ENCODE results near the gene EGF. TPM values are rescaled to one million over a fixed set of nuclear protein-coding genes. Genes with fewer than 3 reads are reported as not detected.

EGF gene
- total RNA-seq, 1 donor from 2014 or later: under 0.01 TPM

GRCh38 chr4:109989618-109990017 lies 76.9 kb downstream of the EGF start:
- no peak for FAIRE-seq

GRCh38 chr4:109990261-109991257 lies 77.9 kb downstream of the EGF start:
- FAIRE-seq (no peak), DNase-seq (ENCODE audit: low spot score in 2 of 2) (no peak)

More at GRCh38 chr4:109989618-109990017, 76.9 kb downstream of the EGF start:
- DNase-seq (ENCODE audit: low spot score in 2 of 2): no peak

DNA sequence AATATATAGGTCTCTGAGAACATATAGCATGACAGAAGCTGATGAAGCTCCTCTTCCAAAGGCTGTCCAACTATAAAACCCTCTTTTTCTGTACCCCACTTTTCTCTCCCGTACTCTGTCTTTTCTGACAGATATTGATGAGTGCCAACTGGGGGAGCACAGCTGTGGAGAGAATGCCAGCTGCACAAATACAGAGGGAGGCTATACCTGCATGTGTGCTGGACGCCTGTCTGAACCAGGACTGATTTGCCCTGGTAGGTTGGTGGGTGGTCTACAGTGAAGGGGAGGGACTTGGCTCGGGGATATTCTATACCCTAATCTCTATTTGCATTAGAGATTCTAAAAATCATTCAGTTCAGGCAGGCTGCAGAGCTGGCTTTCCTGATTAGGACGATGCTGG lies 80.4 kb downstream of the EGF start:
- DNase-seq (ENCODE audit: low spot score in 2 of 2) (no peak), FAIRE-seq (no peak)

GRCh38 chr4:109994415-109994827 lies 81.7 kb downstream of the EGF start:
- FAIRE-seq: no peak
- no peak for DNase-seq (ENCODE audit: low spot score in 2 of 2)

GRCh38 chr4:109996526-109996925 lies 83.8 kb downstream of the EGF start:
- DNase-seq (ENCODE audit: low spot score in 2 of 2): no peak
- no peak for FAIRE-seq

DNA sequence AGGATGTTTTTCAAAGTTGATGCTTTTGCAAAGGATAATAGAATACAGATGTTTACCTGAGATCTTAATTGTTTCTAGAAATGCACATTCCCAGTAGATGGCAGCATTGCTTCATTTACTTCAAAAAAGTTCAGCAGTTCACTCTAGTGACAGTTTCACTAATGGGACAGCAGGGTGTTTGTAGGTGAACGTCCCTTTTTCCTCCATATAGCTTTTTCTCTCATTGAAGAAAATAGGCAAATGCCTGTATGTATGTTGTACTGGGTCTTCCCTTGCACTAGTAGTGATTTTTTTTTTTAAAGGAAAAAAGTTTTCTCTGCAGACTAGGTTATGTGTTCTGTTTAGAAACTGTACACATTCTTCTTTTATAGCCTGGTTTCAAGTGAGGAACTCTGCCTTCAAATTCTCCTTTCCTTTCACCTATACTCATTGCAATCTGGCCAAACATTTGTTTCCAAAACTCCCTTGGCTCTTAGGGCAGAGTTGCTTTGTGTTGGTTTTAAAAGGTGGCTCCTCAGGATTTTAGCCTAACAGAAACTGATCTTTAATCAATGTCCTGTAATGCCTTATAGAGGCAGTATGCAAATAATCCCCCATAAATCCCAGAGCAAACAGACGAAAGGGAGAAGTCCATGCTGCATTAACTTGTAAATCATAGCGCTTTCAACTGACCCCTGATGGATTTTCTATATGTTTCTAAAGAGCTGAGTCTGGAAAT lies 86.3 kb downstream of the EGF start:
- FAIRE-seq: peak; percentile 84
- DNase-seq (ENCODE audit: low spot score in 2 of 2): peak in 1 of 2 donors; percentile 50

- DNase-seq (ENCODE audit: low spot score in 2 of 2): no peak
- no peak for FAIRE-seq
These were observed 86.9 kb downstream of the EGF start for GRCh38 chr4:109999585-109999912.

DNA sequence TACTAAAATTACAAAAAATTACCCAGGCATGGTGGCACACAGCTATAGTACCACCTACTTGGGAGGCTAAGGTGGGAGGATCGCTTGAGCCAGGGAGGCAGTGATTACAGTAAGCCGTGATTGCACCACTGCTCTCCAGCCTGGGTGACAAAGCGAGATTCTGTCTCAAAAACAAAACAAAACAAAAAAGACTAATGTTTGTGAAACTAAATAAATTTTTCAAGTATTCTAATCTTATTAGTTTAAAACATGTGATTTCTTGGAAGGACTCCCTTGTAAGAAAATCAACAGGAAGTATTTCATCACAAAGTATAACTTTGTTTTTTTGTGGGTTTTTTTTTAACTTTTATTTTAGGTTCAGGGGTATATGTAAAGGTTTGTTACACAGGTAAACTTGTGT lies 89.6 kb downstream of the EGF start:
- DNase-seq (ENCODE audit: low spot score in 2 of 2): no peak
- FAIRE-seq: no peak

DNA sequence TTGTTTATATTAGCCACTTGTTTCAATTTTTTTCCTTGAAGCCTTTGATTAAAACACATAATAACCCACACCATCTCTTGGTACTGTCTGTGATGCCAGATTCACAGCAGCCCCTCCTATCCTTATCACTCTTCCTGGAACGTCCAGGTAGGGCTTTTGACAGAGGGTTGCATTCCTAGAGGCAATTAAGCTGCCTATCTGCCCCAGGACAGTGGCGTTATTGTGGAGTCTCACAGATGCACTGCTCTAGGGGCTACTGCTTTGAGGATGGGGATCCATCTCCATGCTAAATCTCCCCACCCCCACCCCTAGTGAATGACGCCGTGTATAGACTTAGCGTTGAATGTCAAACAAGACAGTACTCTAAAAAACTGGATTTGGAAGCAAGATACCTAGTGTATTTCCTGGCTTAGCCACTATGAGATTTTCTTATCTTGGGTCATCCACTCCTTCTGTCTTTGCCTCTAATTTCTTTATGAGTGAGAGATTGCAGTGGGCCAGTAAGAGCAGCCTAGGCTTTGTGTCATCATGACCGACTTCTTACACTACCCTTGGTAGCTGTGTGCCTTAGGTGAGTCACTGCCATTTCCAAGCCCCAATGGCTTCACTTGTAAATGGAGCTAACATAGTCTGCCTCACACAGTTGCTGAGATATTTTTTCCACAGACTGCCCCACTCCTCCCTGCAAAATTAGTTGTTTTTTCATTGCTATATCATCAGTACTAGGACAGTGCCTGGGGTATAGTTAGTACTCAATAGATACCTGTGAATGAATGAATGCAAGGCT lies 90.9 kb downstream of the EGF start:
- DNase-seq (ENCODE audit: low spot score in 2 of 2) (no peak), FAIRE-seq (no peak)

DNA sequence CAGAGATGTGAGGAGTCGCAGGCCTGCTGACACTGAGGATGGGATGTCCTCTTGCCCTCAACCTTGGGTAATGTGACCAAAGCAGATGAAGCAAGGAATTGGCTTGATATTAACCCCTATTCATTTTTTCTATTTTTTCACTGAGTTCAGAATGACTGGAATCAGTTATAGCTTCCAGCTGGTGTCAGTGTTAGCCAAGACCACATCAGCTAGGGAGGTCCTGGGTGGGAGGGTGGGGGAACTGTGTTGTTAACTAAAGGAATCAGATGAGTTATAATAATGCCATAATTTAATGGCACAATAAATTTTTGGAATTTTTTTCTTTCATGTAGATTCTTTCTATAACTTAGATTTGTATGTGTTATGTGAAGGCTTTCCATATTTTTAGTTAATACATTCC lies 91.9 kb downstream of the EGF start:
- DNase-seq (ENCODE audit: low spot score in 2 of 2) (no peak), FAIRE-seq (no peak)

DNA sequence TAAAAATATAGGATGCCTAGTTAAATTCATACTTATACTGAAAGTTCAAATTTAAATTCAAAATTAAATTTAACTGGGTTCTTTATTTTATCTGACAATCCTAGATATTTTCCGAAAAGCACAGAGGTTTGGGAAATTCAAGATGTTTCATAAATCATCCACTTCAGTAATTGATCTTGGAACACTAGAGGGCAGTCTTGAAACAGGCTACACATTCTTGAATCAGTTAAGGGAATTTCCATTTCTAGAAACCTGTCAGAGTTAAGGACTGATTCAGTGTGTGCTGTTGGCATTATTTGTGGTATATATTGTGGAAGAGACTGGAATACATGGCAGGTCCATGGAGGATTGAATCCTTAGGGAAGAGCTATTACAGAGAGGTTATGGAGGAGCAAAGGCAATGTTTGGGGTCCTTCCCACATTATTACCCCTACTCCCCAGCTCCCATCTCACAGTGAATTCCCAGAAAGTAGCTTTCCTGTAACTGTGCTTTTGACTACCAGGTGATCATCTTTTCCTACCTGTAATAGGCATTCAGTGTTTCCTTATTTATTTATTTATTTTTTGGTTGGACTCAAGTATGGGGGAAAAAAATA lies 92.9 kb downstream of the EGF start:
- DNase-seq (ENCODE audit: low spot score in 2 of 2): peak; percentile 44 to 61
- FAIRE-seq: peak; percentile 97

DNA sequence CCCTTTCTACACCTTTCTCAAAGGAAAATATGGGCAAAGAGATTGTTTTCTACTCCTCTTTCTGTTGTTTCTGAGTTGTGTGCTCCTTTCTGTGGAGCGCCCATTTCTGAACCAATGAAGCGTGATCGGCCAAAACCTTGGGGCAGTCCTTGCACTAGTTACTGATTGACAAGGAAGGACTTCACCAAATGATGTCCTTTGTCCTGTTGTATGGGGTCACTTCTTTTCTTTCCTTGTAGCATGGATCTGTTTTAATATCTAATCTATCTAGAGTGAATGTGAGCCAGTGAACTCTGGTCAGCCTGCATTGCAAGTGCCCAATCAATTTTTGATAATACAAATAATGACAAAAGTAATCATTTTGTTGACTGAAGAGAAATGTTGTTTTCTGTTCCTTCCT lies 94.5 kb downstream of the EGF start:
- DNase-seq (ENCODE audit: low spot score in 2 of 2) (no peak), FAIRE-seq (no peak)

GRCh38 chr4:110008540-110008939 lies 95.9 kb downstream of the EGF start:
- no peak for FAIRE-seq
- DNase-seq (ENCODE audit: low spot score in 2 of 2): no peak

DNA sequence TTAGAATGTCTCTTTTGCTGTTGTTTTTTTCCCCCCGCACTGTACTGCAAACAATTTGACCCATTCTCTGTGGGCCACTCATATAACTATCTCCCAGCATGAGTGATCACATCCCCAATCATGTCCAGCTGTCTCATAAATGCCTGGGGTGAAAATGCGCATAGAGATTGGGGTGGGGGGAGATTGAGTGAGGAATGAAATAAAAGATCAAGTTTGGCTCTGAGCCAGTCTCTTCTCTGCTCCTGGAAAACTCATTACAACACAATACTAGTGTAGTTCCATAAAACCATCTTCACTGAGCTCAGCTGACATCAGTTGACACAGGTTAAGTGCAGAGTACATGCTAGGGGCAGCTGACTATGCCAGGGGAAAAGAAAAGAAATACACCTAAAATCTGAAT lies 96.9 kb downstream of the EGF start:
- FAIRE-seq (no peak), DNase-seq (ENCODE audit: low spot score in 2 of 2) (no peak)

- no peak for DNase-seq (ENCODE audit: low spot score in 2 of 2)
- no peak for FAIRE-seq
These were observed 98.1 kb downstream of the EGF start for GRCh38 chr4:110010797-110011196.

- FAIRE-seq: no peak
- no peak for DNase-seq (ENCODE audit: low spot score in 2 of 2)
These were observed 100.2 kb downstream of the EGF start for GRCh38 chr4:110012917-110013316.

DNA sequence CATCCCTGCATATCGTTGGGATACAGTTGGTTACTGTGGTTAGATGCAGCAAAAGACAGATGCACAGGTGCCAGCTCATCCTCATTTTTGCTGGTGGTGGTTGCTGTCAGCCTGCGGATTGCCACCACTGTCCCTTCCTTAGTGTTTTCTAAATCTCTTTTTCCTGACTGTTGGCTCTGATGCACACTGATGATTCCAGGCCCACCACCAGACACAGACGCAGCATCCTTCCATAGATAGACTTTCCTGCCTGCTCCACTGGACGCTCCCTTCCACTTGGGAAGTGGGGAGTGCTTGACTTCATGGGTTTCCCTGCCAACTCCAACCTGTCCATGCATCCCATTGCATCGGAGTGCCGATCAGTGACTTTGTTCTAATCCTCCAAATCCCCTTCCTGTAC lies 101.5 kb downstream of the EGF start:
- DNase-seq (ENCODE audit: low spot score in 2 of 2): no peak
- FAIRE-seq: no peak

DNA sequence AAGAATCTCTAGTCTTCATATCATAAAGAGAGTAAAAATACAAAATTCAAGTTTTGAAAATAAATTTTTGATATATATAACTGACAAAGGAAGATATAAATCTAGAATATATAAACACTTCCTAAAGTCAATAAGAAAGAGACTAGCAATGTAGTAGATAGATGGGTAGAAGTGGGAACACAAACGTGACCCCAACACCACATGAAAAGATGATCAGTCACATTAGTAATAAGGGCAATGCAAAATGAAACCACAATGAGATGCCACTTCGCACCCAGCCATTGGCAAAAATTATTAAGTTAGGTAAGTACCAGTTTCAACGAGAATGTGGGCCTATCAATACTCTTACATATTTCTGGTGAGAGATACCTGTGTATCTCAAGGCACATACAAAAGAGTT lies 106.5 kb downstream of the EGF start:
- FAIRE-seq (no peak), DNase-seq (ENCODE audit: low spot score in 2 of 2) (no peak)

GRCh38 chr4:110020139-110020538 lies 107.5 kb downstream of the EGF start:
- DNase-seq (ENCODE audit: low spot score in 2 of 2) (no peak), FAIRE-seq (no peak)

DNA sequence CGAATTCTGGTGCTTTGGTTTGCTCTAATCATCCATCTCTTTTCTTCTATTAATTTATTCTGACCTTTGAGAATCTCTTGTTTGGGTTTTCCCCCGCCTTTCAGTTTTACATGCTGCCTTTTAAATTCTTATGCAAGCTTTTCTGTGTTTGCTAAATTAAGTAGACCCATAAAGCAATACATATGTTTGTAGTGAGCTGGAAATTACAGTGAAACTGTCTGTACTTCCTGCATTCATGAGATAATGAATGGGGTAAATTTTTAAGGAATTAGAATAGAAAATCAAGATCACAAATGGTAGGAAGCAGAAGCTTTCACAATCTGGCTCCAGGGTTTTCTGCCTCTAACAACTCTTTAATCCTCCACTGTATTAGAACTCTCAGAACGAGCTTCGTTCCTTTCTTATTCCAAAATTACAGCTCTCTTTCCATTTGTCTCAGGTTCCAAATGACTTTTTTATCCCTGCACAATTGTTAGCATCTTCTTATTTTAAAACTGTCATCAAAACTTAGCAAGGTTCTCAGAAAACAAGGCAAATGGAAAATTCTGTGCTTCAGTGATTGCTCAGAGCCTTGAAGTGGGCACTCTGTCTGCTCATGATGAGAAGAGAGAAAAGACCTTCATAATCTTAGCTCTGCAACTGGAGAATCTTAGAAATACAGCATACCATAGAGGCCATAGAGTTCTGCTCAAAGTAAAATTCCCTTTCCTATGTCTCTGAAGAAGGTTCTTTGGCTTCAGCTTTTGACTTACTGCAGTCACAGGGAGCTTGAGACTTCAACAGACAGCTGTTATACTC lies 108.2 kb downstream of the EGF start:
- FAIRE-seq (no peak), DNase-seq (ENCODE audit: low spot score in 2 of 2) (no peak)

Measured in frontal cortex (tissue), 4 donors.